ENCODE measurements around the gene GRK7.
A peak's percentile ranks its signal among the peaks of the same experiment; 100 is the strongest.

Gene GRK7

GRCh38 chr3:141776376-141776775, 13.2 kb downstream of the GRK7 start:
- no peak for TF ChIP-seq CTCF (IDR thresholded peaks at IDR 0.05; ENCODE audit: low read depth, low read length, missing control alignments)
- H3K4me3 ChIP-seq (ENCODE audit: low read depth, low read length) = no peak overlapping the region
- no peak overlapping the region for H3K27ac ChIP-seq
- DNase-seq = no peak
- in situ Hi-C loops (cut with HindIII; ENCODE audit: low pct_ligation_motif_present, low sequenced_read_pairs) = no loop called here
- H3K27me3 ChIP-seq (replicated peaks) = no peaks in the 10 kb centered on the region
- no peaks in the 10 kb centered on the region for H3K36me3 ChIP-seq (replicated peaks)

- no peaks in the 10 kb centered on the region for H3K36me3 ChIP-seq (replicated peaks)
- no peak overlapping the region for H3K27ac ChIP-seq
- no peak for TF ChIP-seq CTCF (IDR thresholded peaks at IDR 0.05; ENCODE audit: low read depth, low read length, missing control alignments)
- in situ Hi-C loops (cut with HindIII; ENCODE audit: low pct_ligation_motif_present, low sequenced_read_pairs) = no loop called here
- no peak overlapping the region for H3K4me3 ChIP-seq (ENCODE audit: low read depth, low read length)
- no peaks in the 10 kb centered on the region for H3K27me3 ChIP-seq (replicated peaks)
- DNase-seq = no peak
Measured at GRCh38 chr3:141776885-141777284, 13.7 kb downstream of the GRK7 start.

DNA sequence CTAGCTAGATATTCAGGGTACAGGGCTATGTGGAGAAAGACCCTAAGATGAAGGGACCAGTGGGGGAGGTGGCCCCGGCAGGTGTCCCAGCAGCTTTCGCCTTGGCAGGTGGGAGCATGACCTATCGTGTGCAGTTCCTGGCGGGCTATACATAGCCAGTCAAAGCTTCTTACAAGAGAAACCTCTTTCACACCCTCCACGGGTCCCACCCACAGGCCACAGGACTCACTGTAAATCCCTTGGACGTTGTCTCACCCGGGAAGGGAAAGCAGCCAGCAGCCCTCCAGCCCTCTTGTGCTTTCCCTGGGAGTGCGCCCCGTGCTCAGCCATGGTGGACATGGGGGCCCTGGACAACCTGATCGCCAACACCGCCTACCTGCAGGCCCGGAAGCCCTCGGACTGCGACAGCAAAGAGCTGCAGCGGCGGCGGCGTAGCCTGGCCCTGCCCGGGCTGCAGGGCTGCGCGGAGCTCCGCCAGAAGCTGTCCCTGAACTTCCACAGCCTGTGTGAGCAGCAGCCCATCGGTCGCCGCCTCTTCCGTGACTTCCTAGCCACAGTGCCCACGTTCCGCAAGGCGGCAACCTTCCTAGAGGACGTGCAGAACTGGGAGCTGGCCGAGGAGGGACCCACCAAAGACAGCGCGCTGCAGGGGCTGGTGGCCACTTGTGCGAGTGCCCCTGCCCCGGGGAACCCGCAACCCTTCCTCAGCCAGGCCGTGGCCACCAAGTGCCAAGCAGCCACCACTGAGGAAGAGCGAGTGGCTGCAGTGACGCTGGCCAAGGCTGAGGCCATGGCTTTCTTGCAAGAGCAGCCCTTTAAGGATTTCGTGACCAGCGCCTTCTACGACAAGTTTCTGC, 15.0 kb downstream of the GRK7 start:
- no peaks in the 10 kb centered on the region for H3K27me3 ChIP-seq (replicated peaks)
- H3K36me3 ChIP-seq (replicated peaks) = no peaks in the 10 kb centered on the region
- H3K4me3 ChIP-seq (ENCODE audit: low read depth, low read length) = no peak overlapping the region
- no peak overlapping the region for H3K27ac ChIP-seq
- in situ Hi-C loops (cut with HindIII; ENCODE audit: low pct_ligation_motif_present, low sequenced_read_pairs) = no loop called here
- DNase-seq = no peak
- no peak for TF ChIP-seq CTCF (IDR thresholded peaks at IDR 0.05; ENCODE audit: low read depth, low read length, missing control alignments)

- in situ Hi-C loops (cut with HindIII; ENCODE audit: low pct_ligation_motif_present, low sequenced_read_pairs) = no loop called here
- H3K36me3 ChIP-seq (replicated peaks) = no peaks in the 10 kb centered on the region
Measured at GRCh38 chr3:141779667-141780066, 16.5 kb downstream of the GRK7 start.

GRCh38 chr3:141782386-141782932, 19.3 kb downstream of the GRK7 start:
- peak; percentile 30 for TF ChIP-seq CTCF (IDR thresholded peaks at IDR 0.05; ENCODE audit: low read depth, low read length, missing control alignments)
- Histone ChIP-seq H3K27me3 (replicated peaks) (no peaks in the 10 kb centered on the region), H3K4me3 (ENCODE audit: low read depth, low read length) (no peak overlapping the region), H3K36me3 (replicated peaks) (no peaks in the 10 kb centered on the region), H3K27ac (no peak overlapping the region)
- no peak for DNase-seq
- in situ Hi-C loops (cut with HindIII; ENCODE audit: low pct_ligation_motif_present, low sequenced_read_pairs) = no loop called here

More at GRCh38 chr3:141779667-141780066, 16.5 kb downstream of the GRK7 start:
- Histone ChIP-seq H3K27ac (no peak overlapping the region), H3K27me3 (replicated peaks) (no peaks in the 10 kb centered on the region), H3K4me3 (ENCODE audit: low read depth, low read length) (no peak overlapping the region)
- no peak for DNase-seq
- no peak for TF ChIP-seq CTCF (IDR thresholded peaks at IDR 0.05; ENCODE audit: low read depth, low read length, missing control alignments)

Data from brain microvascular endothelial cell (primary cell).